AG10803 (cell line): ENCODE data around the gene ZNF674.
"Not testable (repeated sequence)": the region's sequence is repeated elsewhere in the genome, so short reads cannot be mapped to it uniquely, and the experiment has no call there.

Experiments
- DNase-seq: peaks from one replicate; pipeline ENCODE4 v3.0.0; 2010; ENCODE audit warnings: low read depth
- H3K4me3 ChIP-seq: 2 replicates; pipeline ENCODE4 v1.5.1; 2011; ENCODE audit warnings: mild to moderate bottlenecking, low read length, control low read depth
- TF ChIP-seq, protein P1 (sequence below): conservative IDR thresholded peaks from 2 replicates; pipeline ENCODE4 v1.5.1; 2011; ENCODE audit warnings: mild to moderate bottlenecking, low read length, control low read depth, inconsistent platforms

Gene ZNF674

DNA sequence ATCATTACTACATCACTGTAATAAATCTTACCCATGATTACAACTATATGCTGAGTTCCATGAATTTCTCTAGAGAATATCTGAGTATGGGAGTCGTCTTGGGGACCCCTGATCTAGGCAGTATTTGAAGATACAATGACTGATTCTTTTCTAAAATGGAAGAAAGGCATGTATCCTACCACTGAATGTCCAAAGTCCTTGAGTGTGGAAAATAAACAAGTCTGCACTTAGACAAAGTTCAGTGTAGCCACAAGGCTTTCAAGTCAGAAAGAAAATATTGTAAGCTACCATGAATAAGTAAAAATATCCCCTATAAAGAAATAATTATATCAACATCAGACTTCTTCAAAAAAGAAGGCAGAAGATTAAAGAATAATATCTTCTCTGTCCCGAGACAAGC, 42.4 kb downstream of the ZNF674 start:
- DNase-seq, result no peak
- no peak overlapping the region for H3K4me3 ChIP-seq
- TF ChIP-seq, protein P1, sequence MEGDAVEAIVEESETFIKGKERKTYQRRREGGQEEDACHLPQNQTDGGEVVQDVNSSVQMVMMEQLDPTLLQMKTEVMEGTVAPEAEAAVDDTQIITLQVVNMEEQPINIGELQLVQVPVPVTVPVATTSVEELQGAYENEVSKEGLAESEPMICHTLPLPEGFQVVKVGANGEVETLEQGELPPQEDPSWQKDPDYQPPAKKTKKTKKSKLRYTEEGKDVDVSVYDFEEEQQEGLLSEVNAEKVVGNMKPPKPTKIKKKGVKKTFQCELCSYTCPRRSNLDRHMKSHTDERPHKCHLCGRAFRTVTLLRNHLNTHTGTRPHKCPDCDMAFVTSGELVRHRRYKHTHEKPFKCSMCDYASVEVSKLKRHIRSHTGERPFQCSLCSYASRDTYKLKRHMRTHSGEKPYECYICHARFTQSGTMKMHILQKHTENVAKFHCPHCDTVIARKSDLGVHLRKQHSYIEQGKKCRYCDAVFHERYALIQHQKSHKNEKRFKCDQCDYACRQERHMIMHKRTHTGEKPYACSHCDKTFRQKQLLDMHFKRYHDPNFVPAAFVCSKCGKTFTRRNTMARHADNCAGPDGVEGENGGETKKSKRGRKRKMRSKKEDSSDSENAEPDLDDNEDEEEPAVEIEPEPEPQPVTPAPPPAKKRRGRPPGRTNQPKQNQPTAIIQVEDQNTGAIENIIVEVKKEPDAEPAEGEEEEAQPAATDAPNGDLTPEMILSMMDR, result no peak

DNA sequence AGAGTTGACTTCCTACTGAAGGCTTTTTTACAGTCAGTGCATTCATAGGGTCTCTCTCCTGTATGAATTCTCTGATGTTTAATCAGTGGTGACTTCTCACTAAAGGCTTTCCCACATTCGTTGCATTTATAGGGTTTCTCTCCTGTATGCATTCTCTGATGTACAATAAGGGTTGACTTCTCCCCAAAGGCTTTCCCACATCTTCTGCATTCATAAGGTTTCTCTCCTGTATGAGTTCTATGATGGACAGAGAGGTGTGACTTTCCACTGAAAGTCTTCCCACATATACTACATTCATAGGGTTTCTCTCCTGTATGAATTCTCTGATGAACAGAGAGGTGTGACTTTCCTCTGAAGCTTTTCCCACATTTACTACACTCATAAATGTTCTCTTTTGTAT, 45.2 kb downstream of the ZNF674 start:
- TF ChIP-seq, protein P1, result no peak
- H3K4me3 ChIP-seq, result no peak overlapping the region
- no peak for DNase-seq

DNA sequence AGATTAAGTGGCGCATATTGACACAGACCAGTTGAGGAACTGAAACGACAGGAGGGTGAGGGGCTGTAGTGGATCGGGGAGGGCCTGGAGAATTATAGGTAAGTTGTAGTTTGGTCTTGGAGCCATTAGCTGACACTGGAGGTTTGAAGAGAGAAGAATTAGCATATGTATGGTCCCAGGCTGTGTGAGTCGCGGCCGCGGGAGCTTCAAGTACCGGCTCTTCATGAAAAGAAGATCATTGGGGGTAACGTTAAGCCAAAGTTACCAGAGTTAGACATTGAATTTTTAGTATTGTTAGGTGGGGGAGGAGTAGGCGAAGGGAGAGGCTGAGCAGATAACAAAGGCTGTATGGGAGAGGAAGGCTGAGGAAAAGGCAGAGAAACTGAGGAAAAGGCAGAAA, 56.5 kb downstream of the ZNF674 start:
- H3K4me3 ChIP-seq, result no peak overlapping the region
- TF ChIP-seq, protein P1, result no peak
- DNase-seq, result no peak

DNA sequence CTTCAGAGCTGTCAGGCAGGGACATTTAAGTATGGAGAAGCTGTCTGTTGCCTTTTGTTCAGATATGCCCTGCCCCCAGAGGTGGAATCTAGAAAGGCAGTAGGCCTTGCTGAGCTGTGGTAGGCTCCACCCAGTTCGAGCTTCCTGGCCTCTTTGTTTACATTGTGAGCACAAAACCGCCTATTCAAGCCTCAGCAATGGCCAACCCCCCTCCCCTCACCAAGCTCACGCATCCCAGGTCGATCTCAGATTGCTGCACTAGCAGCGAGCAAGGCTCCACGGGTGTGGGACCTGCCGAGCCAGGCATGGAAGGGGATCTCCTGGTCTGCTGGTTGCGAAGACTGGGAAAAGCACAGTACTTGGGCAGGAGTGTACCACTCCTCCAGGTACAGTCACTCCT, 59.3 kb downstream of the ZNF674 start:
- TF ChIP-seq, protein P1, result no peak
- H3K4me3 ChIP-seq, result no peak overlapping the region
- DNase-seq, result no peak

DNA sequence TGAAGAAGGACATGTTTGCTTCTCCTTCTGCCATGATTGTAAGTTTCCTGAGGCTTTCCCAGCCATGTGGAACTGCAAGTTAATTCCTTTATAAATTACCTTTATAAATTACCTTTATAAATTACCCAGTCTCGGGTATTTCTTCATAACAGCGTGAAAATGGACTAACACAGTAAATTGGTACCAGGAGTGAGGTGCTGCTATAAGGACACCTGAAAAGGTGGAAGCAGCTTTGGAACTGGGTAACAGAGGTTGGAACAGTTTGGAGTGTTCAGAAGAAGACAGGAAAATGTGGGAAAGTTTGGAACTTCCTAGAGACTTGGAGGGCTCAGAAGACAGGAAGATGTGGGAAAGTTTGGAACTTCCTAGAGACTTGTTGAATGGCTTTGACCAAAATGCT, 66.6 kb downstream of the ZNF674 start:
- DNase-seq, H3K4me3 ChIP-seq: not testable (repeated sequence)

DNA sequence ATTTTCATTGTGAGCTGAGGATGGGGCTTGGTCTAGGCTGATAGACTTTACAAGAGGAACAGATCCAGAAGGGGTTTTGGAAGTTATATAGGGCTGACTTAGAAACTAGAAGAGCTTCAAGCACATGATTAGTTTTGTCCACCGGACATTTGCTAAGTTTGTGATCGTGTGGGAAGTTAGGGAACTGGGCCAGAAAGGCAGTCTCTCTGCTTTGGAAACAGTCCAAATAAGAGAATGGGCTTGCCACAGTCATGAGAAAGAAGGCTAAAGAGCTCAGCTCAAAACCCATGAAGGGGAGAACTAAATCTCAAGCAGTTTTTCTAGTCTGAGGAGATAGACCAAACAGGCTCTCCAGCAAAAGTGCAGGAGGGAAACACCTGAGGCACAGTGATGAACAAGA, 67.8 kb downstream of the ZNF674 start:
- no peak for DNase-seq

DNA sequence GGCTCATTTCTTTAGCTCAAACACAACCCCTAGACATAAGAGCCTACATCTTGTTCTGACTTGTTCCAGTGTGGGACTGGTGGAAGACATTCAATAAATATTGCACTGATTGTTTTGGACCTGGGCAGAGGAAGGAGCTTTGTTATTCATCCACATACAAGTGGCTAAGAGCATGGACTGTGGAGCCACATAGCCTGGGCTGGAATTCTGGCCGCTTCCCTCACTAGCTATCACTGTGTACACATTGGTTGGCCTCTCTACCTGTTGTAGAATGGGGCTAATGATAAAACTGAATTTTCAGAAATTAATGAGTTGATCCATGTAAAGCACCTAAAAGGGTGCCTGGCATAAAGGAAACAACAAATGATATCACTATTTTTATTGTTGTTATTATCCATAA, 80.0 kb downstream of the ZNF674 start:
- DNase-seq, result no peak
- H3K4me3 ChIP-seq, result no peak overlapping the region
- TF ChIP-seq, protein P1, result no peak

More for the DNA sequence above, 67.8 kb downstream of the ZNF674 start:
- TF ChIP-seq, protein P1, result no peak
- no peak overlapping the region for H3K4me3 ChIP-seq

DNA sequence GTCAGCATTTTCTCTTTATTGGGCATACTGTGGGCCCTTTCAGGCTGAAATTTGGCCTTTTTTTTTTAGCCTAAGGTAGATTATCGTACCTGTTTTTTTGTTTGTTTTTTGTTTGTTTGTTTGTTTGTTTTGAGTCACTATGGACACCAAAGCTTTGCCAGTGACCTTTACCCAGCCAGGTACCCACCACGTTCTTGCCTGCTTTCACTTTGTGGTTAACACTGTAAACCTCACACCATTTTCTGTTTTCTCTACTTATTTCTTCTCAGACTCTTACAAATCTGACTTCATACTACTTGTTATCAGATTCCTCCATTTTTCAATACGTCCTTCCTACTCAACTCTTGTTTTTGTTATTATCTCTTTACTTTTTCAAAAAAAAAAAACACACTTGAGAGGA, 81.5 kb downstream of the ZNF674 start:
- no peak for DNase-seq
- TF ChIP-seq, protein P1, result no peak

More for the DNA sequence above, 81.5 kb downstream of the ZNF674 start:
- no peak overlapping the region for H3K4me3 ChIP-seq
